Adipose tissue (tissue), 3 donors: ENCODE data around the gene PTCRA. TPM values are rescaled to one million over a fixed set of nuclear protein-coding genes. Genes with fewer than 3 reads are reported as not detected.
"Not testable (repeated sequence)": the region's sequence is repeated elsewhere in the genome, so short reads cannot be mapped to it uniquely, and the experiment has no call there.

ENCODE experiments used
- H3K27ac ChIP-seq: one replicate; pipeline ENCODE4 v1.5.1; 2013; ENCODE audit warnings: low read depth, low read length
- WGBS, 3 donors: extraction: QIAGEN DNeasy Blood & Tissue Kit; methylation state at CpG; one replicate each; pipeline ENCODE4 v1.1.7; 2013; 5-methylcytosine and 5-hydroxymethylcytosine counted together
- polyA plus RNA-seq, 3 donors: library from polyadenylated mRNA; stranded (reverse); fragments of 200-250 nt; gene quantifications; one replicate each; pipeline ENCODE4 v1.2.3, GENCODE V29; 2013
- donor health status: healthy with polysubstance abuse.
- donor health status: Bipolar disorder and iron deficiency.
- donor health status: healthy.

Gene PTCRA, protein sequence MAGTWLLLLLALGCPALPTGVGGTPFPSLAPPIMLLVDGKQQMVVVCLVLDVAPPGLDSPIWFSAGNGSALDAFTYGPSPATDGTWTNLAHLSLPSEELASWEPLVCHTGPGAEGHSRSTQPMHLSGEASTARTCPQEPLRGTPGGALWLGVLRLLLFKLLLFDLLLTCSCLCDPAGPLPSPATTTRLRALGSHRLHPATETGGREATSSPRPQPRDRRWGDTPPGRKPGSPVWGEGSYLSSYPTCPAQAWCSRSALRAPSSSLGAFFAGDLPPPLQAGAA
- under 1 TPM in 1 of 3 donors, not detected in 2; 0.15 TPM for polyA plus RNA-seq

- no peak within 1 kb of the TSS for H3K27ac ChIP-seq
- WGBS, 3 donors: 74 to 85% (median 74%) methylated on average over 10 of the region's 10 CpGs
These were observed at the start of gene PTCRA for GRCh38 chr6:42915732-42916131. Gene PTCRA (plus strand): TSS chr6:42916053. CDS start chr6:42916070, 17 bp downstream.

GRCh38 chr6:42870145-42870936 is 45.5 kb upstream of the PTCRA start:
- no peak overlapping the region for H3K27ac ChIP-seq
- WGBS, 3 donors: 64 to 85% (median 67%) methylated on average over 2 of the region's 2 CpGs

- WGBS, 3 donors: 73 to 84% (median 82%) methylated on average over 3 of the region's 3 CpGs
- H3K27ac ChIP-seq: no peak overlapping the region
These were observed 44.1 kb upstream of the PTCRA start for GRCh38 chr6:42871711-42872110.

DNA sequence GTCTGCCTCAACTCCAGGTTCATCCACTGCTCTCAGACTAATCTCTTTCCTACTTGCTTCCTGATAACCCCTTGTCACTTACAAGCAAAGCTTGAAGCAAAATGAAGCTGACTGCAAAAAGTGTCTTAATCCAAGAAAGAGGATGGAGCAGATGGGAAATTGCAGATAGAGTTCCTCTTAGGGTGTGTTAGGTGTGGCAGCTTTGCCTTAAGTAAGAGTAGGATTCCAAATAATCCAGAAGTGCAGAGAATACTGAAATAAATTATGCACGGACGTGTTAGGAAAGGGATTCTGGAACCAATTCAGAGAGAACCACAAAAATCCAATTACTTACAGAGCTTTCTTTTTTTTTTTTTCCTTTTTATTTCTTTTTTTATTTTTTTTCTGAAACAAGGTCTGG is 42.5 kb upstream of the PTCRA start:
- 67 to 76% (median 69%) methylated on average over 2 of the region's 2 CpGs for WGBS, 3 donors
- H3K27ac ChIP-seq: no peak overlapping the region

GRCh38 chr6:42877695-42878094 is 38.2 kb upstream of the PTCRA start:
- no peak overlapping the region for H3K27ac ChIP-seq
- WGBS, 3 donors: 32 to 74% (median 72%) methylated on average over 3 of the region's 3 CpGs

DNA sequence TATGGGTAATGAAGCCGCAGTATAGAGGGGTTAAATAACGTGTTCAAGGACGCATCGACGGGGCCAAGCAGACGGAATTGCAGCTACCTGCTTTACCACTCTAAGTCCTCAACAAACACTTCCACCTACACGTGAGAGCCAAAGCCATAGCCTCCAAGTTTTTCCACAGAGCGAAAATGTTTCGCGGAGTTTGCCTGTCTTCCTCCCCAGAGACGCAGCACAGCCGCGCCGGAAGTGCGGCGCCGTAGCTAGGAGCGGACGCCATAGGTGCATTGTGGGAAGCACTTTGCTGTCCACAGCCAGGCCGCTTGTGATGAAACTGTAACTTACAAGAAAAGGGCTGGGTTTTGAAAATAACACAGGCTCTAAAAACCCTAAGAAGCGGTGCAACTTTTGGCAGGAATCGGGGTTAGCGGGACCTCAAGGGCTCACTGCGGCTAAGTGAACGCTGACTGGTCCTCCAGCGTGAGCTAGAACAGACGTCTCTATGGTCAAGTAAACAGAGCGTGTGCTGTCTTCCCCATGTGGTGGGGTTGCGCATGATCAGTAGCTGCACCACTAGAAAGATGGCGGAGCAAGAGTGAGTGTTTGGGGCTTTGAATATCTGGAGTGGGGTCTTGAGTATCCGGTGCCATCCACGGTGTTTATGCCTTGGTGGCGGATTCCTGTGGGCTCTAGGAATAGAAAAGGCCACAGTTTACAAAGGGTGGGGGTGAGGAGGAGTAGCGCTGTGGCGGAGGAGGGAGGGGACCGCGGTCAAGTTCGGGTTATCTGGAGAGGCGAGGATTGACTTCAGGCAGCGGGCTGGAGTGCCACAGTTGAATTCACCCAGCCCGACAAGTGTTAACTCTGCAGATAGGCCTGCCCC is 36.2 kb upstream of the PTCRA start, which contains the start of gene RPL7L1:
Gene RPL7L1 (plus strand): TSS at position 245 of the 868 bp plus-strand sequence. CDS start 295 bp downstream, at position 540.
- WGBS, 3 donors: 0 to 1% (median 0%) methylated on average over 41 of the region's 41 CpGs
- H3K27ac ChIP-seq: peak within 1 kb of the TSS; percentile 38

GRCh38 chr6:42880240-42880817 is 35.5 kb upstream of the PTCRA start:
- 8 to 15% (median 9%) methylated on average over 25 of the region's 25 CpGs for WGBS, 3 donors
- H3K27ac ChIP-seq: not testable (repeated sequence)

DNA sequence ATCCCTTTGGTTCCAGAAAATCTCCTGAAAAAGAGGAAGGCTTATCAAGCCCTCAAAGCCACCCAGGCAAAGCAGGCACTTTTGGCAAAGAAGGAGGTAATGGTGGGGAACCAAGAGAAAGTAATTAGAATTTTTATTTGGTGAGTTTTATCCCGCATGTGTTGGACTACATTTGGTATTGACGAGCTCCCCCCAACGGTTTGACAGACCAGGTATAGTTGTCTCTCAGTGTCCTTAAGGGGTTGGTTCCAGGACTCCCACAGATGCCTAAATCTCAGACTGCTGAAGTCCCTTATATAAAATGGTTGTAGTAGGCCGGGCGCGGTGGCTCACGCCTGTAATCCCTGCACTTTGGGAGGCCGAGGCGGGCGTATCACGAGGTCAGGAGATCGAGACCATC is 35.0 kb upstream of the PTCRA start:
- not testable (repeated sequence) for H3K27ac ChIP-seq
- WGBS, 3 donors: 75 to 87% (median 76%) methylated on average over 12 of the region's 12 CpGs

DNA sequence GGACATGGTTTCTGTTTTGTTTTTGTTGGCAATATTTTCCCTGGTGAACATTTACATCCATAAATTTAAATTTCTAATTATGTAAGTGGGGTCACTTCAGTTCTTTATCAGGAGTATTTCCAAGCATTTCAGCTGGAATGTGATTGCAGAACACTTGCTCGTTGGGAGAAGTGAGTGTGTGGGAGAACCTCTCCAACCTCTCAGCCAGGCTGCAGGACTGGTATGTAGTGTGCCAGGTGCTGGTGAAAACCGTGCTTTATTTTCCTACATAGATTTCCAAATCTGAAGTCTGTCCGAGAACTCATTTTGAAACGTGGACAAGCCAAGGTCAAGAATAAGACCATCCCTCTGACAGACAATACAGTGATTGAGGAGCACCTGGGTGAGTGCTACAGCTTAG is 30.2 kb upstream of the PTCRA start:
- H3K27ac ChIP-seq: no peak overlapping the region
- WGBS, 3 donors: 60 to 74% (median 72%) methylated on average over 4 of the region's 4 CpGs

DNA sequence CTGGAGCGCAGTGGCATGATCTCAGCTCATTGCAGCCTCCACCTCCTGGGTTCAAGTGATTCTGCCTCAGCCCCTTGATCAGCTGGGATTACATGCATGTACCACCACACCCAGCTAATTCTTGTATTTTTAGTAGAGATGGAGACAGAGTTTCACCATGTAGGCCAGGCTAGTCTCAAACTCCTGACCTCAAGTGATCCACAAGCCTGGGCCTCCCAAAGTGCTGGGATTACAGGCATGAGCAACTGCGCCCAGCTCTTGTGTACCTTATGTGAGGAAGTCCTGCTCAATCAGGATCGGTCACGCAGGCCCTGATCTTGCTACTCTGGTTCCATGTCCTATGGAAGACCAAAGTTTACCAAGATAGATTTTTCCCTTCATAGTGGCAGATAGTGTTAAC is 27.7 kb upstream of the PTCRA start:
- 60 to 95% (median 94%) methylated on average over 4 of the region's 4 CpGs for WGBS, 3 donors

DNA sequence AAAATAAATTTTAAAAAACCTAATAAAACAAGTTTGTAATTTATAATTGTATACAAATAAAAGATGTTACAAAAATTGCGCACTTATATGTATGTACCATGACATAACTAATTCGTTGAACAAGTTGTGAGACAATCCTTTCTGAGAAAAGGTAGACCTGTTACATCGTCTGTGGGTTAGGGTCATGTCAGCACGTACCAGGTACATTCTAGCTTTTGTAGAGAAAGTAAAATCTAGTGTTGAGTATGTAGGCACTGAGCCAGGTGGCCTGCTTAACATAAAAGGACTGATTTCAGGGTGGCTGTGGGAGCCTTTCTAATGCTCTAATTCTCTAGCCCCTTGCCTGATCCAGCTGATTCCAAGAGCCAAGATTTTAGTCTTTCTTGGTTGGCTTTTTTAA is 26.0 kb upstream of the PTCRA start:
- WGBS, 3 donors: 43 to 61% (median 58%) methylated on average over 4 of the region's 4 CpGs
- H3K27ac ChIP-seq: no peak overlapping the region

More for the DNA sequence above, 27.7 kb upstream of the PTCRA start:
- not testable (repeated sequence) for H3K27ac ChIP-seq

GRCh38 chr6:42890311-42891198 is 25.3 kb upstream of the PTCRA start:
- peak overlapping the region; percentile 17 for H3K27ac ChIP-seq
- WGBS, 3 donors: 0 to 1% (median 1%) methylated on average over 60 to 63 of the region's 63 CpGs

DNA sequence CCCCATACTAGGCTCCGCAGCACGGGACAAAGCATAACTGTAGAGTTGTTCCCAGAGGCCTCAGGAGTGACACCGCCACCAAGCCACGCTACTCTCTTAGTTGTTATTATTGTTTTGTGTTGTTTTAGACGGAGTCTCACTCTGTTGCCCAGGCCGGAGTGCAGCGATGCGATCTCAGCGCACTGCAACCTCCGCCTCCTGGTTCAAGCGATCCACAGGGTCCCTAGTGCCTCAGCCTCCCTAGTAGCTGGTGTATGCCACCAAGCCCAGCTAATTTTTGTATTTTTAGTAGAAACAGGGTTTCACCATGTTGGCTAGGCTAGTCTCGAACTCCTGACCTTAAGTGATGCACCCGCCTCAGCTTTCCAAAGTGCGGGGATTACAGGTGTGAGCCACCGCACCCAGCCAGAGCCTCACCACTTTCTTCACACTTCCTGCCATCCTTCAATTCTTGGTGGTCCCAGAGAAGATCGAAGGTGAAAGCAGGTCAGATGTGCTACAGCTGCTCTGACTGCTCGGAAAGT is 24.6 kb upstream of the PTCRA start:
- WGBS, 3 donors: 31 to 36% (median 33%) methylated on average over 17 of the region's 17 CpGs
- H3K27ac ChIP-seq: no peak overlapping the region

DNA sequence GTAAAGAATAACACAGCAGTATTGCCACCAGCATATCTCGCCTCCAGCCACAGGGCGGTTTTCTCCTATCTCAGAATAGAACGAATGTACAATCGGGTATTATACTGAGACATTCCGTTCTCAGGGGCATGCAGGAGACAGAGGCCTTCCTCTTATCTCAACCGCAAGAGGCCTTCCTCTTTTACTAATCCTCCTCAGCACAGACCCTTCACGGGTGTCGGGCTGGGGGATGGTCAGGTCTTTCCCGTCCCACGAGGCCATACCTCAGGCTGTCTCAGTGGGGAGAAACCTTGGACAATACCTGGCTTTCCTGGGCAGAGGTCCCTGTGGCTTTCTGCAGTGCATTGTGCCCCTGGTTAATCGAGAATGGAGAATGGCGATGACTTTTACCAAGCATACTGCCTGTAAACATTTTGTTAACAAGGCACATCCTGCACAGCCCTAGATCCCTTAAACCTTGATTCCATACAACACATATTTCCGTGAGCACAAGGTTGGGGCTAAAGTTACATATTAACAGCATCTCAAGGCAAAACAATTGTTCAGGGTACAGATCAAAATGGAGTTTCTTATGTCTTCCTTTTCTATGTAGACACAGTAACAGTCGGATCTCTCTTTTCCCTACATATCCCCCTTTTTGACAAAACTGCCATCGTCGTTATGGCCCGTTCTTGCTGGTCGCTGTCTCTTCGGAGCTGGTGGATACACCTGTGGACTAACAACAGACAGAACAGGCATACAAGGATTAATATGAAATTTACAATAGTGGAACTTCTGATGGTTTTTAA is 21.6 kb upstream of the PTCRA start:
- H3K27ac ChIP-seq: not testable (repeated sequence)
- 52 to 59% (median 57%) methylated on average over 19 of the region's 19 CpGs for WGBS, 3 donors

GRCh38 chr6:42896178-42896719 is 19.6 kb upstream of the PTCRA start:
- WGBS, 3 donors: 74 to 81% (median 80%) methylated on average over 10 of the region's 10 CpGs

DNA sequence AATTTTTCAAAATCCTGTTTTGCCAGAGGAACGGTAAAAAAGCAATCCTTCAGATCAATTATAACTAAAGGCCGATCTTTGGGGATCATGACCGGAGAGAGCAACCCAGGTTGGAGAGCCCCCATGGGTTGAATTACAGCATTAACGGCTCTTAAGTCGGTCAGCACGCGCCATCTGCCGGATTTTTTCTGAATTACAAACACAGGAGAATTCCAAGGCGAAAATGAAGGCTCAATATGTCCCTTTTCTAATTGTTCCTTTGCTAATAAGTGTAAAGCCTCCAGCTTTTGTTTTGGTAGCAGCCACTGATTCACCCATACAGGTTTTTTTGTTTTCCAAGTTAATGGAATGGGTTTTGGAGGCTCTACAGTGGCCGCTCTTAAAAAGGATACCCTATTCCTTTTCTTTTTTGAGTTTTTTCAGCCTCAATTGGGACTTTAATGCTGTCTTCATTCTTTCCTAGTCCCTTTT is 16.9 kb upstream of the PTCRA start:
- 10% methylated on average over 10 of the region's 10 CpGs for WGBS, 3 donors
- no peak overlapping the region for H3K27ac ChIP-seq

More at GRCh38 chr6:42896178-42896719, 19.6 kb upstream of the PTCRA start:
- H3K27ac ChIP-seq: no peak overlapping the region
